RPMI8226 (cell line): ENCODE measurements around the gene NUP50.
A peak's percentile ranks its signal among the peaks of the same experiment; 100 is the strongest.

Experiments used
- DNase-seq: peaks from one replicate; pipeline ENCODE4 v3.0.0-alpha.2; 2015

Gene NUP50

GRCh38 chr22:45233827-45234226, 70.1 kb downstream of the NUP50 start:
- no peak for DNase-seq

GRCh38 chr22:45235101-45235777, 71.5 kb downstream of the NUP50 start:
- DNase-seq, result peak; percentile 86

- peak; percentile 88 for DNase-seq
Measured at GRCh38 chr22:45235851-45236342, 72.2 kb downstream of the NUP50 start.

GRCh38 chr22:45237065-45237990, 73.6 kb downstream of the NUP50 start:
- DNase-seq, result no peak
